HG03097 (cell line): ENCODE results near the gene LARP1.
"Not testable (repeated sequence)": the region's sequence is repeated elsewhere in the genome, so short reads cannot be mapped to it uniquely, and the experiment has no call there.

Experiments used
- ATAC-seq: cut with Tn5 transposase; IDR thresholded peaks from one replicate; pipeline ENCODE4 v1.9.1; 2021; ENCODE audit not compliant: unreplicated experiment, low FRiP score

Gene LARP1

GRCh38 chr5:154734370-154735248 lies 20.6 kb upstream of the LARP1 start:
- no peak for ATAC-seq

- not testable (repeated sequence) for ATAC-seq
Measured at GRCh38 chr5:154735362-154735761, 19.8 kb upstream of the LARP1 start.

GRCh38 chr5:154736372-154736771 lies 18.8 kb upstream of the LARP1 start:
- ATAC-seq = not testable (repeated sequence)

DNA sequence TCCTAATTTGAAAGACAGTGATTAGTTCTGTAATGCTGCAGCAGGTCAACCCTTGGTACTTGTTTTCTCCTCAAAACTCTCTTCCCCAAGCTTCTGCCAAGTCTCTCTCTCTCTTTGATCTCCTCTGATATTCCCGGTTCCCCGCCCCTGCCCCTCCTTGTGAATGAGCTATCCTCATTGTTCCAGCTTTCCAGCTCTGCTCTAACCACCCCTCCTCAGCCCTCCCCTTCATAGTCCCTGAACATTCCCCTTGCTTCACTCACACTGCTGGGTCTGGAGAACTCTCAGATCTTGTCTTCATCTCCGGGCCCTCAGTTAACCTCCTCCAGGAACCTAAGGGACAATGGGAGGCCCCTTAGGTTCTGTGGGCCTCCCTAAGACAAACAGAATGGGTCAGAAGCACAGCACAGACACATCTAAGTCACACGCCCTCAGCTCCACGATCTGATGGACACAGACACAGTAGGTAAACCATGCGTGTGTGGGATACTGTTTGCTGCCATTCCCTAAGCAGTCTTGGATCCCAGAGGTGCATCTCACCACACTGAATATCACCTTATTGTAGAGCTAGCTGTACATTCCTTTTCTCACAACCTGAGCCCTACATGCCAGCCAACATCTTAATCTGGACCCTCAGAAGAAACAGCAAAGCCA lies 17.4 kb upstream of the LARP1 start:
- ATAC-seq = no peak

DNA sequence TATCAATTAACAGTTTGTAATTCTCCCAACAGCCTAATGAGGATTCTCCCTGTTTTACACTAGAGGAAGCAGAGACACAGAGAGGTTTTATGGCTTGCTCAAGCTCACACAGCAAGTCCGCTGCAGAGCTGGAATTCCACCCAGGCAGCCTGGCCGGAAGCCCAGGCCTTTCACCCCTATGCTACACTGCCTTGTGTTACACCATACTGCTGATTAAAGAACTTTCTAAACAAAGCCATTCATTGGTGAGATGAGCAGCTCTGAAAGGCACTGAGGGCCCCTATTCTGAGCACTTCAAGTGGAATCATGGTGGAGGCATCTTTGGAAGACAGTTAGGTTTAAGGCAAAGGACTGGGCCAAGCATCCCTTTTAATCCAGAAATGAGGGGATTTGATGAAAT lies 14.7 kb upstream of the LARP1 start:
- ATAC-seq = no peak

DNA sequence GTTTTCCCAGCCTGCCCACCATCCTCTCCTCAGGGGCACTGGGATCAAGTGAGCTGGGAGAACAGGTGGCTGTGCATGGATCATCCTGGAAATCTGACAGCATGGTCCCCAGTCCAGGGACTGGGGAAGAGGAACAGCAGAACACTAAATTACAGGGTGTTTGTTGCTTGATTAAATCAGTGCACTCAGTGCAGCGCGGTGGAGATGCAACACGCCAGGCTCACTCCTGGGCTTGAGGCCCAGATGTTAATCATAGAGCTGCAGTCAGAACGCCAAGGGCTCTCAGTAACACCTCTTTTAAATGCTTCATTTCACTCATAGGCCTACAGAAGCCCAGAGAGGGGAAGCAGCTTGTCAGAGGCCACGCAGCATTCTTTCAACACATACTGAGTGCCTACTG lies 14.2 kb upstream of the LARP1 start:
- no peak for ATAC-seq

GRCh38 chr5:154741415-154741814 lies 13.8 kb upstream of the LARP1 start:
- ATAC-seq = no peak

DNA sequence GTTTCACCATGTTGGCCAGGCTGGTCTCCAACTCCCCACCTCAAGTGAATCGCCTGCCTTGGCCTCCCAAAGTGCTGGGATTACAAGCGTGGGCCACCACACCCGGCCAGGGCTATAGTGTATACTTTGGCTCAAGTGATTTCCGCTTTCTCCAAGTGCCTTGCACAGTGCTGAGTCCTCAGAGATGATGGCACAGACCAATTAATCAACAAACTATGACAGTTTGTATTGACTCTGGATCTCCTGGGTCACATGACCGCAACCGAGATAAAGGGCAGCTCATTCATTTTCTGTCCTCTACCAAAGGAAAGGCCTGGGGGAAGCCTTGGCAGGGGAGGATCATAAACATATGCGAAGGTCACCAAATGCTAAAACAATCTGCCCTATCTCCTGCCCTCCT lies 11.4 kb upstream of the LARP1 start:
- no peak for ATAC-seq

- ATAC-seq = no peak
Measured at GRCh38 chr5:154745349-154745748, 9.8 kb upstream of the LARP1 start.

DNA sequence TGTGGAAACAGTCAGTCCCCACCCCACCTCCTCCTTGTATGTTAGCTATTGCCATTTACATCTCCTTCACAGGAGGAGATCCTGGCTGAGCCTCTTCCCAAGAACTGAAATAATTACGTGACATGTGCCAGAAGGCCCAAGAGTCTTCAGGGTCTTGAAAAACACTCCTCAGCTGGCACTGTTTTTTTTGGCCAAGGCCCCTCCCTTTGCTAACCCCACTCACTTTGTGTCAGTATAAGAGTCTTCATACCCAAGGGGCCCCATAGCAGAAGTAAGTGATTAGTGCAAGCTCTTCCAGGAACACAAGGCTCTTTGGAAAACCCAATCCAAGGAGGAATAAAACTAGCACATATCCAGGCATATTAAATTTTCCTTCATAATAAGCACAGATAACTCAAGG lies 5.7 kb upstream of the LARP1 start:
- no peak for ATAC-seq

GRCh38 chr5:154750641-154751040 lies 4.5 kb upstream of the LARP1 start:
- ATAC-seq = not testable (repeated sequence)

GRCh38 chr5:154751854-154752253 lies 3.3 kb upstream of the LARP1 start:
- no peak for ATAC-seq

DNA sequence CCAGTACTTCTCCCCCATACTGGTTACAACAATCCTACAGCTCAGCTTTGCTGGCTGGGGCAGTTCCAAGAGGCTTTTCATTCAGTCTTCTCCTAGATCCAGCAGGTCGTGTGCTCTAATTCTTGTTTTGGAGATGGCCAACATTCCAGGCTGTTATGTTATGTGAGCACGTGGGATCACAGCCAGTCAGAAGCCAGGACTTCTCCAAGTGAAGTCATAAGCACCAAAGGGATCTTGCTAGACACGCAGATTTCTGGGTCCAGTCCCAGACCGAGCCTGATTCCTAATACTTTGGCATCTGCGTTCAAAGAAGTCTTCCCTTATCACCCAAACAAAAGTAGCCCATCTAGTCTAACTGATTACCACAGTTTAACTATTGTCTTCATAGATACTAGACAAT lies 1.4 kb upstream of the LARP1 start:
- ATAC-seq = no peak

DNA sequence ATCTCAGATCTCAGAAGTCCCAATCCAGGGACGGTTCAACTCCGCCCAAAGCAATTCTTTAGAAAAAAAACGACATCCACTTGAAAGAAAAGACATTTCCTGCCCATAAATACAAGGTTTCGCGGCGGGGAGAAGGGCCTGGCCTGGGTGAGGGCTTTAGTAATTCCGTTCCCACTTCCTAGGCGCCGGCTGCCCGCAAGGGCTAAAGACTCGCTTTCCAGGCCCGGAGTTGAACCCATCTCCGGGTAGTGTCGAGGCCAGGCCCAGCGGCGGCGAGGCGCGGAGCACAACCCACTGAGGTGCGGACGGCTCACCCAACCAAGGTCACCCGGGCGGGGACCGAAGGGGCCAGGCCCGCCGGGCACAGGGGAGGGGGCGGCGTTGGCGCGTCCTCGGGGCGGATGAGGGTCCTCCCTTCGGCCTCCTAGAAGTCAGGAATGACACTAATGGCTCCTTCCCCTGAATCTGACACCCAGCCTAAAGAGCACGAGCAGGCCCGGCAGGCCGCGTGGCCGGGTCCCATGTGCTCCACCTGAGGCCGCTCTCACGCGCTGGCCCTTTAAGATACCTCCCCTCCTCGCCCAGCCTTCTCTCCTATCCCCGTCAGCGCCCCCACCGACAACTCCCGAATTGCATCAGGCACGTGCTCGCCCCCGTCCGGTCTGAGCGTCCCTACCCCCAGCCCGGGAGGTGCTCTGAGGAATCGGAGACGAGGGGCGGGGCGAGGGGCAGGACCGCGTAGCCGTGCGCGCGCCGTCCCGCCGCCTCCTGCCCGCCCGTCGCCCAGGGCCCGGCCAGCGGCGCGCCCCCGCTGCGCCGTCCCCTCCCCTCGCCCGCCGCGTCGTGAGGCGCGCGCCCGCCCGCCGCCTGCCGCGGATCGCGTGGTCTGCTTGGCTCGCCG lies 467 bp upstream of the LARP1 start:
- peak; percentile 81 for ATAC-seq

DNA sequence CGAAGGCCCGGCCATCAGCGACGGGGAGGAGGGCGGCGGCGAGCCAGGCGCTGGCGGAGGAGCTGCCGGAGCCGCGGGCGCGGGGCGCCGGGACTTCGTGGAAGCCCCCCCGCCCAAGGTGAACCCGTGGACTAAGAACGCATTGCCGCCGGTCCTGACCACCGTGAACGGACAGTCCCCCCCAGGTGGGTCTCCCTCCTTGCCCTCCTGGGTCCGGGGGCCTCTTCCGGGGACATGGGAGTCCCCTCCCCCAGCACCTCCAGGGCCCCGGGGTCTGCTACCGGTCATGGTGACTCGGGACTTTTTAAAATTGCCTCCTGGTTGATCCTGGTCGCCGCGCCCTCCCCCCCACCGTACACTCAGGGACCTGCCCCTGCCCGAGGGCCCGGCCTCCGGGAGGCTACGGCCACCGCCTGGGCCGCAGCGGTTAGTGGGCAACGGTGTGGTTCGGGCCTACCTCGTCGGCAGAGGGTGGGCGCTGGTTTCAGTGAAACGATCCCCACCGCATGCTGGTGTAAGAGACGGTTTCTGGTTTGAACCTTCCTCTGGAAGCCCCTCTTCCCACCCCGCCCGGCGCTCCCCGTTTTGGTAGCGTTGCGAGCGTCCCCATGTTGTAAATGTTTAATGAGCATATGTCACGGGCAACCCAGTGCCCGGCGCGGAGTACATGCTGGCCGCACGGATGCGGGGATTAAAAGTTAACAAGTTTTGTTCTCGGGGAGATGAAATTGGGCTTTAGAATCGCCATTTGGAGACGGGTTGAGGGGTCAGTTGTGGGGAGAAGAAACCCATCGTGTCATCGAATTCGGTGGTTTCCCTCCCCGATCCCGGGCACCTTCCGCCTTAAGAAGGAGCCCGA lies 1.1 kb downstream of the LARP1 start:
- no peak for ATAC-seq

- no peak for ATAC-seq
Measured at GRCh38 chr5:154756868-154757813, 2.0 kb downstream of the LARP1 start.

DNA sequence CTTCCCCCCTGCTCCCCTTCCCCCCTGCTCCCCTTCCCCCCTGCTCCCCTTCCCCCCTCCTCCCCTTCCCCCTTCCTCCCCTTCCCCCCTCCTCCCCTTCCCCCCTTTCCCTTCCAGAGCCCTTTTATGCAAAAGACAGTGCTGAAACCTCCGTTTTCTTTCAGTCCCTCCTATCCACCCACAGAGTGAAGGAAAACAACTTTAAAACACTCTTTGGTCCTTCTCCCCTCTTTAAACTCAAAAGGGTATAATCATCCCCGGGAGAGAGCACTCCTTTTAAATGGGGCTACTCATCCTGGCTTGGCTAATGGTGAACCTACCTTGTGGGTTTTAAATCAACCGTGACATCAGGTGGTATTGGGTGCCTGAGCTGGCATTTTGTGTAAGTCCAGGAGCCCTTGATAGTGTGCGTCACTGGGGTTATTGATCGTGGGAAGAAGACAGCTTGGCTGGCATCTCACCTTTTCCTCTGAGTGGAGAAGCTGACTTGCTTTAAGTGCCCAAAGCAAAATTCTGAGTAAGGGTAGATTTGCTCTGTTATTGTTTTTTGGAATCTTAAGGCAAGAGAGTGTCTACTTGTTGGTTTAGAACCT lies 2.7 kb downstream of the LARP1 start:
- ATAC-seq = no peak

DNA sequence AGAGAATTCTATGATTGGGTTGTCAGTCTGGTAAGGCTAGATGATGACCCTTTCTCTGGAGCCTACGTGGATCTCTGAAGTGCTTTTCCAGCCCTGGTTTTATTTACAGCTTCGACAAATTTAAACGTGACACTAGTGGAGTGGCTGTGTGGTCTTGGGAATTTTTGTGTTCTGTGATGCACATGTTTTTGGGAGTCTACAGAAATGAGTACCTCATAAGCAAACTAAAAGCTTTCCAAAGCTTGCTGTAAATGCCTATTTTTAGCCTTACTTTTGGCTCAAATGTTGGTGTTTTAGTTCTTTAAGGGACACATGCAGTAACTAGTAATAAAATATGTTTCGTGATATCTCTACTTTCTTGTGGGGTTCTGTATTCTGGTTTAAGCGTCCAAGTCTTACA lies 3.3 kb downstream of the LARP1 start:
- ATAC-seq = no peak

- ATAC-seq = no peak
Measured at GRCh38 chr5:154758977-154759376, 3.8 kb downstream of the LARP1 start.
